HepG2 (cell line): ENCODE results near the gene ESPNL. TPM values are rescaled to one million over a fixed set of nuclear protein-coding genes. Genes with fewer than 3 reads are reported as not detected.

Source experiments
- ARNT2 ChIP-seq: sonication (generic); formaldehyde crosslinking; IDR thresholded peaks from 2 replicates; pipeline ENCODE4 v1.8.0; 2022; ENCODE audit warnings: mild to moderate bottlenecking, low read depth, missing genetic modification reagents, moderate library complexity
- ASH2L ChIP-seq: fragments of 300-600, 200-600 bp; sonication (generic); IDR thresholded peaks from 2 replicates; pipeline ENCODE4 v1.7.0; 2017; ENCODE audit warnings: low read depth, mild to moderate bottlenecking, moderate library complexity, mixed read lengths, low read length; ENCODE audit not compliant: insufficient read length
- CREBL2 ChIP-seq: sonication (generic); formaldehyde crosslinking; IDR thresholded peaks from 2 replicates; pipeline ENCODE4 v1.8.1; 2023; ENCODE audit warnings: missing genetic modification reagents, mild to moderate bottlenecking, borderline replicate concordance
- EZH2 ChIP-seq: conservative IDR thresholded peaks from 2 replicates; pipeline ENCODE4 v1.6.1; 2012; ENCODE audit warnings: mild to moderate bottlenecking, low read depth, low read length, moderate library complexity
- NBN ChIP-seq: fragments of 450-650 bp; conservative IDR thresholded peaks from 2 replicates; pipeline ENCODE4 v1.6.1; 2017
- RNF2 ChIP-seq: fragments of 450-650 bp; conservative IDR thresholded peaks from 2 replicates; pipeline ENCODE4 v1.6.1; 2016; ENCODE audit warnings: low read depth
- SMARCC2 ChIP-seq: fragments of 450-650 bp; IDR thresholded peaks from 2 replicates; pipeline ENCODE4 v1.6.1; 2017; ENCODE audit warnings: antibody characterized with exemption, mild to moderate bottlenecking
- SOX5 ChIP-seq: IDR thresholded peaks from 2 replicates; pipeline ENCODE4 v1.6.1; 2016; ENCODE audit warnings: borderline replicate concordance
- SSRP1 ChIP-seq: IDR thresholded peaks from 2 replicates; pipeline ENCODE4 v1.6.1; 2016; ENCODE audit warnings: control low read depth
- TBL1XR1 ChIP-seq: fragments of 150-350 bp; IDR thresholded peaks from 2 replicates; pipeline ENCODE4 v1.6.1; 2014; ENCODE audit warnings: borderline replicate concordance, low read length; ENCODE audit not compliant: partially characterized antibody
- ZNF768 ChIP-seq: sonication (generic); formaldehyde crosslinking; IDR thresholded peaks from 2 replicates; pipeline ENCODE4 v1.4.0; 2020; ENCODE audit warnings: missing genetic modification reagents
- ZNF879 ChIP-seq: sonication (generic); formaldehyde crosslinking; IDR thresholded peaks from 2 replicates; pipeline ENCODE4 v1.8.1; 2023; ENCODE audit warnings: missing genetic modification reagents
- ZSCAN5A ChIP-seq: sonication (generic); formaldehyde crosslinking; IDR thresholded peaks from 2 replicates; pipeline ENCODE4 v1.8.0; 2022; ENCODE audit warnings: mild to moderate bottlenecking, missing genetic modification reagents, borderline replicate concordance
- polyA plus RNA-seq, 8 experiments: library from polyadenylated mRNA; depleted of rRNA in 3 of 8; stranded (reverse) in 7 of 8; unstranded in 1 of 8; fragments of >200 nt; fragmentation: Illumina TruSeq in 4 of 8; extraction: Trizol in 4 of 8; gene quantifications; 2 replicates each; pipeline versions ENCODE4 v1.2.1 to v1.2.3, GENCODE V29; 2011 to 2016; ENCODE audit warnings: low read depth in 4 of 8, missing spikeins in 1 of 8, mixed read lengths in 1 of 8; ENCODE audit not compliant: insufficient read depth in 1 of 8
- total RNA-seq, 5 experiments: library from RNA; depleted of rRNA; stranded (reverse); fragments of >200 nt; fragmentation: Illumina TruSeq; extraction: Trizol; gene quantifications; 2 replicates each; pipeline ENCODE4 v1.2.3, GENCODE V29; 2016; ENCODE audit warnings: low read depth in 1 of 5
- TF ChIP-seq, protein P1 (sequence below): sonication (generic); formaldehyde crosslinking; IDR thresholded peaks from 2 replicates; pipeline ENCODE4 v1.4.0; 2020; ENCODE audit warnings: mild to moderate bottlenecking, missing genetic modification reagents

Gene ESPNL
- total and polyA plus RNA-seq, 2 of the 13 experiments (the other 11 are each of a cell fraction or from before 2014, with no cell fraction given) = 0.45 to 0.80 TPM

DNA sequence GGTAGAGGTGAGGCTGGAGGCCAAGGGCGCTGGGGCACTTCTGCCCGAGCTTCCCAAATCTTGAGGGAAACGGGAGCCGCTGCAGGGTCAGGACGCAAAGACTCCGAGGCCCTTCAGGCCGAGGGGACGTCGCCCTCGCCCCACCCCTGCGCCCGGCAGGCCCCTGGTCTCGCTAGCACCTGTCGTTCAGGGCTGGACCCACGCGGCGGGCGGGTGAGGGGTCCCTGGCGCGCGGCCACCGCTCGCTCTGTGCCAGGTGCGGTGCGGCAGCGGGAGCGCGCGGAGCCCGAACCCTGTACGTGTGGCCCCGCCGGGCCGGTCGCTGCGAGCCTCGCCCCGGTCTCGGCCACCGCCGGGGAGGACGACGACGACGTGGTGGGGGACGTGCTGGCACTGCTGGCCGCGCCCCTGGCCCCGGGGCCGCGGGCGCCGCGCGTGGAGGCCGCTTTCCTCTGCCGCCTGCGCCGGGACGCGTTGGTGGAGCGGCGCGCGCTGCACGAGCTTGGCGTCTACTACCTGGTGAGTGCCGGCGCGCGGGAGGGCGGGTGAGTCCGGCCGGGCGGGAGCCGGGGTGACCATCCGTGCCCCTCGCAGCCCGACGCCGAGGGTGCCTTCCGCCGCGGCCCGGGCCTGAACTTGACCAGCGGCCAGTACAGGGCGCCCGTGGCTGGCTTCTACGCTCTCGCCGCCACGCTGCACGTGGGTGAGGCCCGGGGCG, 63.5 kb downstream of the ESPNL start (continued):
- no peak for TF ChIP-seq ASH2L
- no peak for TF ChIP-seq SMARCC2
- no peak for TF ChIP-seq SSRP1
- TF ChIP-seq NBN = no peak
- TF ChIP-seq ZNF879 = no peak
- TF ChIP-seq, protein P1, sequence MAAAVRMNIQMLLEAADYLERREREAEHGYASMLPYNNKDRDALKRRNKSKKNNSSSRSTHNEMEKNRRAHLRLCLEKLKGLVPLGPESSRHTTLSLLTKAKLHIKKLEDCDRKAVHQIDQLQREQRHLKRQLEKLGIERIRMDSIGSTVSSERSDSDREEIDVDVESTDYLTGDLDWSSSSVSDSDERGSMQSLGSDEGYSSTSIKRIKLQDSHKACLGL (CRISPR knock-in tag) = 0 out of 2 replicates have a peak, but pooled peaks have one; percentile 10
- no peak for TF ChIP-seq ZSCAN5A (CRISPR knock-in tag)
- no peak for TF ChIP-seq CREBL2 (CRISPR knock-in tag)
- 0 out of 2 replicates have a peak, but pooled peaks have one; percentile 3 for TF ChIP-seq ZNF768 (CRISPR knock-in tag)
- no peak for TF ChIP-seq SOX5 (CRISPR knock-in tag)
- no peak for TF ChIP-seq TBL1XR1
- TF ChIP-seq RNF2 = peak; percentile 55; the same call in 1 of the 2 replicates
- no peak for TF ChIP-seq EZH2
- 0 out of 2 replicates have a peak, but pooled peaks have one; percentile 29 for TF ChIP-seq ARNT2
